BLaER1 treated with 17β-estradiol and CSF1 and Interleukin-3, amounts not matched to agents 10 nM and 100 nM (cell line): ENCODE measurements around the gene TOMM70.
A peak's percentile ranks its signal among the peaks of the same experiment; 100 is the strongest.

Source experiments
- H3K27ac ChIP-seq, 11 experiments: shearing (Covaris generic); formaldehyde crosslinking; 2 replicates each; pipeline ENCODE4 v1.8.1; 2022
- H3K27me3 ChIP-seq, 11 experiments: shearing (Covaris generic); formaldehyde crosslinking; 2 replicates each; pipeline ENCODE4 v1.8.1; 2022
- H3K36me3 ChIP-seq, 11 experiments: shearing (Covaris generic); formaldehyde crosslinking; 2 replicates each; pipeline ENCODE4 v1.8.1; 2022
- H3K4me1 ChIP-seq, 10 experiments: shearing (Covaris generic); formaldehyde crosslinking; 2 replicates each; pipeline ENCODE4 v1.8.1; 2022
- H3K4me2 ChIP-seq, 11 experiments: shearing (Covaris generic); formaldehyde crosslinking; 2 replicates each; pipeline ENCODE4 v1.8.1; 2022
- H3K4me3 ChIP-seq, 10 experiments: shearing (Covaris generic); formaldehyde crosslinking; 2 replicates each; pipeline ENCODE4 v1.8.1; 2022
- H3K9ac ChIP-seq, 11 experiments: shearing (Covaris generic); formaldehyde crosslinking; 2 replicates each; pipeline ENCODE4 v1.8.1; 2022
- H3K9me3 ChIP-seq, 11 experiments: shearing (Covaris generic); formaldehyde crosslinking; replicated peaks in 1 of 11; 2 replicates each; pipeline ENCODE4 v1.8.1; 2022
- H4K20me1 ChIP-seq, 11 experiments: shearing (Covaris generic); formaldehyde crosslinking; 2 replicates each; pipeline ENCODE4 v1.8.1; 2022
- Cebpa-rat ChIP-seq, 11 experiments: shearing (Covaris generic); IDR thresholded peaks; 2 replicates each; pipeline ENCODE4 v1.8.1; 2022

TOMM70 gene

DNA sequence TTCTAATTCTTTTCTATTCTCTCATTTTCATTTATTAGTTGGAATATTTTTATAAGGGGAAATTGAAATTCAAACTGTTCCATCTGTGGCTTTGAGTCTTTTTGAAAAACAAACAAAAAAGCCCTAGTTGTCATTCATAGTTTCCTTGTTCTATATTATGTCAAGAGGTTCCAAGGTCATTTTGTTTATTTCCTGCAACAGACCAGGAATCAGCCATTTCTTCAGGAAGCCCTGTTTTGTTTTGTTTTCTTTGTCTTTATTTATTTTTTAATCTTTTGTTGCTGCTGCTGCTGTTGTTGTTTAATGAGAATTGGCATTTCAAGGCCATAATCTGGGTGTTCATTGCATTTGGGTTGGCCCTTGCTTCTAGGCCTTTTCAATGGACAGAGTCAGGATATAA lies 15.3 kb upstream of the TOMM70 start:
- no peak overlapping the region for H3K27ac ChIP-seq
- peaks cover 0 to 11% (median 9%) of the 10 kb centered on the region in 11 experiments; a peak in 12 of 22 replicates for H3K9me3 ChIP-seq
- H4K20me1 ChIP-seq, result no peaks in the 10 kb centered on the region
- peaks cover 0 to 19% (median 10%) of the 10 kb centered on the region in 10 experiments; a peak in 14 of 20 replicates for H3K4me1 ChIP-seq
- TF ChIP-seq Cebpa-rat (IDR thresholded peaks at IDR 0.05), result no peak
- H3K9ac ChIP-seq, result no peak overlapping the region
- H3K4me2 ChIP-seq, result no peak overlapping the region
- no peak overlapping the region for H3K4me3 ChIP-seq
- no peaks in the 10 kb centered on the region for H3K27me3 ChIP-seq
- H3K36me3 ChIP-seq, result peaks cover 0 to 10% (median 0%) of the 10 kb centered on the region in 11 experiments; a peak in 3 of 22 replicates

- Histone ChIP-seq H3K4me1 (peaks cover 0 to 2% (median 0%) of the 10 kb centered on the region in 10 experiments; a peak in 3 of 20 replicates), H3K27me3 (no peaks in the 10 kb centered on the region), H3K9me3 (peaks cover 0 to 23% (median 12%) of the 10 kb centered on the region in 11 experiments; a peak in 20 of 22 replicates), H3K4me2 (no peak overlapping the region), H3K4me3 (no peak overlapping the region), H4K20me1 (no peaks in the 10 kb centered on the region), H3K27ac (no peak overlapping the region), H3K9ac (no peak overlapping the region), H3K36me3 (peaks cover 0 to 14% (median 2%) of the 10 kb centered on the region in 11 experiments; a peak in 5 of 22 replicates)
- no peak for TF ChIP-seq Cebpa-rat (IDR thresholded peaks at IDR 0.05)
Observed at GRCh38 chr3:100413613-100414012, 12.7 kb upstream of the TOMM70 start.

DNA sequence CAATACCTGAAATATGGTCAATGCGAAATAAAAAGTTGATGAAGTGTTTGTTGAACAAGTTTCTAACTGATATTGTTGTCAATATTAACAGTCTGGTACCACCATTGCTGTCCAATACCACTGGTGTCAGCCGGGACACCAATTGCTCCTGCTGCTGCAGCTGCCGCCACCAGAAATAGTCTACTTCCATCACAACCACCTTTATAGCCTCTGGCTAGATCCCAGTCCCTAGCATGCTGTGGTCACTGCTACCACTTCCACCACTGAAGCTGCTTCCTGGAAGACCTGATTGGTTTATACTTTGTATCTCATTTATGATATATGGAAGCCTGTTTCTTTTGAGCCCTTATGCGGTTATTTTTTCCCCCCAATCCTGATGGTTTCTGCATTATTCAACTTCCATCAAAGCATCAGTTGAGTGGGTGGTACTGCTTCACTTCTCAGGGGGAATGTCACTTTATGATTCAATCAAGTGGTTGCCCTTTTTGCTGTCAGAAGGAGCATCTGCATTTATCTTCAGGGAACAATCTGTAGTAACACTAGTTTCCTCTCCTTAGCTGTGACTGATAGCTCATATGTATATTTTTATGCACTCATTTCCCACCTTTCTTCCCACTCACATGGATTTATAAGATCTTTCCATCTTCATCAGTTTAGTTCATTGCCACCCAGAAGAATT lies 12.2 kb upstream of the TOMM70 start:
- H3K4me1 ChIP-seq, result no peaks in the 10 kb centered on the region
- H4K20me1 ChIP-seq, result no peaks in the 10 kb centered on the region
- no peaks in the 10 kb centered on the region for H3K27me3 ChIP-seq
- H3K9me3 ChIP-seq, result peaks cover 4 to 29% (median 18%) of the 10 kb centered on the region in 11 experiments
- no peak overlapping the region for H3K9ac ChIP-seq
- no peak for TF ChIP-seq Cebpa-rat (IDR thresholded peaks at IDR 0.05)
- H3K4me2 ChIP-seq, result no peak overlapping the region
- no peak overlapping the region for H3K4me3 ChIP-seq
- peaks cover 0 to 20% (median 6%) of the 10 kb centered on the region in 11 experiments; a peak in 6 of 22 replicates for H3K36me3 ChIP-seq
- H3K27ac ChIP-seq, result no peak overlapping the region

- H3K27me3 ChIP-seq, result no peaks in the 10 kb centered on the region
- H3K36me3 ChIP-seq, result peaks cover 0 to 26% (median 8%) of the 10 kb centered on the region in 11 experiments; a peak in 9 of 22 replicates
- H3K9me3 ChIP-seq, result peaks cover 21 to 45% (median 35%) of the 10 kb centered on the region in 11 experiments
- no peaks in the 10 kb centered on the region for H3K4me1 ChIP-seq
- H3K27ac ChIP-seq, result no peak overlapping the region
- no peaks in the 10 kb centered on the region for H4K20me1 ChIP-seq
- no peak overlapping the region for H3K4me3 ChIP-seq
- no peak overlapping the region for H3K9ac ChIP-seq
- no peak overlapping the region for H3K4me2 ChIP-seq
- no peak for TF ChIP-seq Cebpa-rat (IDR thresholded peaks at IDR 0.05)
Observed at GRCh38 chr3:100411091-100411982, 10.4 kb upstream of the TOMM70 start.

GRCh38 chr3:100407977-100408532 lies 7.2 kb upstream of the TOMM70 start:
- no peak overlapping the region for H3K4me2 ChIP-seq
- peaks cover 4 to 13% (median 8%) of the 10 kb centered on the region in 10 experiments; a peak in 16 of 20 replicates for H3K4me1 ChIP-seq
- TF ChIP-seq Cebpa-rat (IDR thresholded peaks at IDR 0.05), result no peak
- peaks cover 0 to 26% (median 8%) of the 10 kb centered on the region in 11 experiments; a peak in 9 of 22 replicates for H3K36me3 ChIP-seq
- H3K4me3 ChIP-seq, result no peak overlapping the region
- H3K9ac ChIP-seq, result no peak overlapping the region
- no peaks in the 10 kb centered on the region for H3K27me3 ChIP-seq
- H3K9me3 ChIP-seq, result peaks cover 21 to 68% (median 48%) of the 10 kb centered on the region in 11 experiments
- H4K20me1 ChIP-seq, result no peaks in the 10 kb centered on the region
- no peak overlapping the region for H3K27ac ChIP-seq

GRCh38 chr3:100407164-100407563 lies 6.3 kb upstream of the TOMM70 start:
- TF ChIP-seq Cebpa-rat (IDR thresholded peaks at IDR 0.05), result no peak
- Histone ChIP-seq H3K9me3 (peaks cover 21 to 68% (median 48%) of the 10 kb centered on the region in 11 experiments), H3K27me3 (no peaks in the 10 kb centered on the region), H4K20me1 (no peaks in the 10 kb centered on the region), H3K4me3 (no peak overlapping the region), H3K4me1 (peaks cover 13 to 22% (median 17%) of the 10 kb centered on the region in 10 experiments), H3K9ac (no peak overlapping the region), H3K4me2 (no peak overlapping the region), H3K27ac (no peak overlapping the region), H3K36me3 (peaks cover 0 to 26% (median 8%) of the 10 kb centered on the region in 11 experiments; a peak in 9 of 22 replicates)

DNA sequence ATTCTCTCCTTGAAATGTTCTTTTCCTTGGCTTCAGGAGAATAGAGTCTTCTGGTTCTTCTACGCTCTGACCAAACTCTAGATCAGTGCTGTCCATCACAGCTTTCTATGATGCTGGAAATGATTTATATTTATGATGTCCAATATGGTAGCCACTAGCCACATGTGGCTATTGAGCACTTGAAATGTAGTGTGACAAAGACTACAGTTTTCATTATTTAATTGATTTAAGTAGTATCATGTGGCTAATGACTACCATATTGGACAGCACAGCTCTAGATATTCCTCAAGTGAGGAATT lies 3.3 kb upstream of the TOMM70 start:
- Histone ChIP-seq H4K20me1 (peaks cover 0 to 14% (median 13%) of the 10 kb centered on the region in 11 experiments; a peak in 19 of 22 replicates), H3K36me3 (peaks cover 0 to 18% (median 5%) of the 10 kb centered on the region in 11 experiments; a peak in 7 of 22 replicates), H3K4me1 (peaks cover 26 to 34% (median 30%) of the 10 kb centered on the region in 10 experiments), H3K9ac (no peak overlapping the region), H3K27me3 (no peaks in the 10 kb centered on the region), H3K4me2 (peak overlapping the region in 6 of 11 experiments; percentile 46 to 98 (median 92); a peak in 4 of 22 replicates), H3K4me3 (no peak overlapping the region), H3K27ac (no peak overlapping the region), H3K9me3 (peaks cover 21 to 51% (median 39%) of the 10 kb centered on the region in 11 experiments)
- no peak for TF ChIP-seq Cebpa-rat (IDR thresholded peaks at IDR 0.05)

- Histone ChIP-seq H3K27me3 (no peaks in the 10 kb centered on the region), H3K4me2 (peak overlapping the region; percentile 46 to 98 (median 94); a peak in 21 of 22 replicates), H3K36me3 (peaks cover 0 to 18% (median 5%) of the 10 kb centered on the region in 11 experiments; a peak in 7 of 22 replicates), H3K4me3 (peak overlapping the region in 1 of 10 experiments; percentile 24; a peak in 1 of 20 replicates), H4K20me1 (peaks cover 0 to 20% (median 19%) of the 10 kb centered on the region in 11 experiments; a peak in 19 of 22 replicates), H3K27ac (no peak overlapping the region), H3K9ac (no peak overlapping the region), H3K4me1 (peaks cover 32 to 39% (median 35%) of the 10 kb centered on the region in 10 experiments), H3K9me3 (peaks cover 21 to 47% (median 34%) of the 10 kb centered on the region in 11 experiments)
- no peak for TF ChIP-seq Cebpa-rat (IDR thresholded peaks at IDR 0.05)
Observed at GRCh38 chr3:100403362-100404249, 2.7 kb upstream of the TOMM70 start.
